GM04504 (cell line): ENCODE measurements around the gene C5orf15.
A peak's percentile ranks its signal among the peaks of the same experiment; 100 is the strongest.
"Not testable (repeated sequence)": the region's sequence is repeated elsewhere in the genome, so short reads cannot be mapped to it uniquely, and the experiment has no call there.

Experiments
- DNase-seq: peaks from one replicate; pipeline ENCODE4 v3.0.0-alpha.2; 2012; ENCODE audit warnings: low read depth

The C5orf15 gene

GRCh38 chr5:133938039-133938821 is 30.2 kb downstream of the C5orf15 start:
- no peak for DNase-seq

DNA sequence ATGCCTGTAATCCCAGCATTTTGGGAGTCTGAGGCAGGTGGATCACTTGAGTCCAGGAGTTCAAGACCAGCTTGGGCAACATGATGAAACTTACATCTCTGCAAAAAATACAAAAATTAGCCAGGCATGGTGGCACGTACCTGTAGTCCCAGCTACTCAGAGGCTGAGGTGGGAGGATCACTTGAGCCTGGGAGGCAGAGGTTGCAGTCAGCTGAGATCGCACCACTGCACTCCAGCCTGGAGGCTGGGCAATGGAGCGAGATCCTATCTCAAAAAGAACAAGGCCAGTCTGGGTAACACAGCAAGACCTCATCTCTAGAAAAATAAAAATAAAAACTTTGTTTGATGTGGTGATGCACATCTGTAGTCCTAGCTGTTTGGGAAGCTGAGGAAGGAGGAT is 30.8 kb downstream of the C5orf15 start:
- DNase-seq: not testable (repeated sequence)

DNA sequence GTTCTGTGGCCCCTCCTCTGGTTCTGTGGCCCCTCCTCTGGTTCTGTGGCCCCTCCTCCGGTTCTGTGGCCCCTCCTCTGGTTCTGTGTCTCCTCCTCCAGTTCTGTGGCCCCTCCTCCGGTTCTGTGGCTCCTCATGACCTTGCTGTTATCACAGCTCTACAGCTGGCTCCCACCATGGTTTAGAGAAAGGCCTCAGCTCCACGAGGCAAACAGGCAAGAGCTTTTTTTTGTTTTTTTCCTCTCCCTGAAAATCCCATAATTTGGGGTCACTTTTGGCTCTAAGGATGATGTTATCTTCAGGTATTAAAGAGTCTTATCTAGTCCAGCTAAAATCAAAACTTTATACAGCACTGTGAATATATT is 31.8 kb downstream of the C5orf15 start:
- DNase-seq: no peak

- DNase-seq: not testable (repeated sequence)
These were observed 32.3 kb downstream of the C5orf15 start for GRCh38 chr5:133935991-133936650.

GRCh38 chr5:133935667-133935940 is 32.8 kb downstream of the C5orf15 start:
- DNase-seq: no peak

DNA sequence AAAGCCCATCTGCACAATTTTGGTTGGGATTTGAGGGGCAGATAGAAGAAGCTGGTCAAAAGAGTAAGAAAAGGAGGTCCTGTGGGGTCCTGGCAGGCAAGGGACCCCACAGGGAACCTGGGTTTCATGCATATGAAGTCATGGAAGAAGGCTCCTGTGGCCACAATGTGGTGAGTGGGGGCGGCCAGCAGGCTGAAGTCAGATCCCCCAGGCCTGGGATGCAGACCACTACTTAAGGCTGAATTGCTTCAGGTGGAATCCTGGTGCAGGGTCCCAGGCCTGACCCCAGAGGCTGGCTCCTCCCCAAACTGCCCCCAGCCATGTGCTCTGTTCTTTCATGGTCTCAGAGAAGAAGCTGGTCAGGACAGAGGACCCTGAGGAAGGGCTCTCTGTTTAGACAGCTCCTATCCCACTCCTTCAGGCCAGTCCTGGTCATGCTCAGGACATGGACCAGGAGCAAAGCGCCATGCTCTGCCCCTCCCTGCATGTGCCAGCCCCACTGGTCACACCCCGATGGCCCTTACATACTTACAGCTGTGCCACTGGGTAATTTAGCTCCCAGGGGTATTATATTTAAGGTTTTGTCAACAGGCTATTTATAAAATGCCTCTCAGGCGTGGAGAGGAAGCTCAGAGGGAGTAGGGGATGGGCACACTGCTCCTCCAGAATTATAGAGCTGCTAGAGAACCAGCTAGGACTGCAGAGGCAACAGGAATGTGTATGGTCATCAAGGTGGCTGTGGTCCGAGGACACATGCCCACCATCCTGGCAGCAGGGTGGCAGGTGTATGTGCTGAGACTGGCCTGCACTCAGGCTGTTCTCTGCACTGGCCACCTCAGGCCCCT is 33.4 kb downstream of the C5orf15 start:
- DNase-seq: no peak

- DNase-seq: no peak
These were observed 34.1 kb downstream of the C5orf15 start for GRCh38 chr5:133934311-133934710.

DNA sequence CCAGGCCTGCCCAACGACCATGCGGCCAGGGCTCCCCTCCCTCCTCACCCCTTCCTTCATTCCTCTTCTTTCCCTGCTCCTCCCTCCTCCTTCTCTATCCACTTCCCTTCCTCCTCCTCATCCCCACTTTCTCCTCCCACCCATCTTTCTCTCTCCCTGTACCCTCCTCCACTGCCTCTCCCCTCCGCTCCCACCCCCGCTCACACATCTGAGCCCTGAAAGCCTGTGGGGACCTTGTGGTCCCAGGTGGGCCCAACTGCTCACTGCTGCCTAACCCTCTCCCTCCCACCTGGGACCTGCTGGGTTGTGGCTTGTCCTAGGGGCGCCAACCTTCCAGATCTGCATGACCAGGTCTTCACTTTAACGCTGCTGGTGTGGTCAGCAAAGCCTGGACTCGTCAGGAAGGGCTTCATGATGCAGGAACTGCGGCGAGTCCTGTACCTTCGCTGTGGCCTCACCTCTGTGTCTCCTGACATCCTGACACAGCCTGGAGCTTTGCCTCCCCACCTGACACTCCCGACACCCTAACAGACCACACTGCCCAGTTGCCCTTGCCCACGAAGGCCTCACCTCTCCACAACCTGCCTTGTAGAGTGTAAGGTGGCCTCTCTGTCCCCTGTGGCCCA is 34.6 kb downstream of the C5orf15 start:
- no peak for DNase-seq

DNA sequence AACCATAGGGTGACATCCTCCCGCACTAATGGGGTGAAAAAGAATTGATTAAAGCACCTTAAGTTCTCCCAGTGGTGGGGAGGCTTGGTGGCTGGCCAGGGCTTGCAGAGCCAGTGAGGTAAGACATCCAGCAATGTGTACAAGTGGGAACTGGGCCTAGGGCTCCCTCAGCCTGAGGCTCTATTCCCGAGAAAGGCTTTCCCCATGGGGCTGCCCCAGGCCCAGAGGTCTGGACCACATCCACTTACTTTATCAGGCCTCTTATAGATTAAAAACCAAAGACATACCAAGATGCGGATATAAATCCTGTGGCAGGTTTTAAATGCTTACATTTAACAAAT is 35.3 kb downstream of the C5orf15 start:
- DNase-seq: no peak

- DNase-seq: no peak
These were observed 35.8 kb downstream of the C5orf15 start for GRCh38 chr5:133932441-133933168.

DNA sequence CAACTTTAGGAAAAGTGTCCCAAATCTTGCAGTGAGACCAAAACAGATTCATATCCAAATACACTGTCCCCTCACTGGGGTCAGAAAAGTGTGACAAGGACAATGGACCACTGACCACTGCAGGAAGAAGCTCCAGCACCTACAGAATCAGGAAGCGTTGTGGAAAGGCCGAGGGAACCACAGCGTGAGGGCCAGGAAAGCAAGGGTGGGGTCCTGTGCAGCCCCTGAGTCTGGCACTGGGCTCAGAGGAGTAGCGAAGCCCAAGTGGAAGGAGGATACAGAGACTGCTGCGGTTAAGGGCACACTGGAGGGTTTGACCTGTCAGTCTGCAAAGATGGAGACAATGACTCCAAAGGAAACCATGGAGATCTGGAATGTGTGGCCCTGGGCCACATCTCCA is 36.9 kb downstream of the C5orf15 start:
- DNase-seq: no peak

- no peak for DNase-seq
These were observed 37.7 kb downstream of the C5orf15 start for GRCh38 chr5:133930813-133931090.

- DNase-seq: peak; percentile 40
These were observed 38.2 kb downstream of the C5orf15 start for GRCh38 chr5:133930061-133930812.

DNA sequence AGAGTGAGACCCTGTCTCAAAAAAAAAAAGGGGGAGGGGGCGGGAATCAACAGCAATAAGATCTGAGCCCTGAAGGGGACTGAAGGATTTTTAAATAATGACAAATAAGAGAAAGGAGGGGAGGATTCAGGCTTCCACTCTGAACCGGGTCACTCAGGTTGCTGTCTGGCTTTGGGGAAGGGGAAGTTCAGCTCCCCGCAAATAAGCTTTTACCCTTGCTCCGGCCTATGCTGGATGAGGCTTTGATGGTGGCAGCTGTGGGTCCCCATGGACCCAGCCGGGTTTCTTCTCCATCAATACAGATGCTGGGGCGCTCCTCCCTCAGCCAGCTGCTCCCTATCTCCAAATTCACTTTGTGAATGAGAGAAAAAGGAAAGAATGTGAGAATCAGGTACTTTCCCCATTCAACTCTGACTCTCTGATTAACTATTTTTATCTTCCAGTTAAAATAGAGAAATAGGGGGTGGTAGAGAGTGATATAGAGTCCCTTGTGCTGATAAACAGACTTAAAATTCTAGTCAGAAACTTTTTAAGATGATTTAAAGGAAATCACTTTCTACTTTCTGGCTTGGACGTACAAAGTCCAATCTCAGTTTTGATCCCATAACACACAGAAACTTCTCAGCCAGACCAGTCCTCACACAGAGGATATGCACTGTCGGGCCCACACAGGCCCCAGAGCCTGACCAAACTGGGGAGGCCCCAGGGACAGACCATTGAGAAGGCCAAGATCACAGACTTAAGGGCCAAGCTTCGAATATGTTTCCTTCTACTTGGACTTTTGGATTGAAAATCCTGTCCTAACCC is 39.6 kb downstream of the C5orf15 start:
- DNase-seq: no peak

GRCh38 chr5:133927300-133928180 is 40.9 kb downstream of the C5orf15 start:
- DNase-seq: no peak

GRCh38 chr5:133926489-133927299 is 41.7 kb downstream of the C5orf15 start:
- no peak for DNase-seq

- DNase-seq: no peak
These were observed 42.4 kb downstream of the C5orf15 start for GRCh38 chr5:133925866-133926488.

DNA sequence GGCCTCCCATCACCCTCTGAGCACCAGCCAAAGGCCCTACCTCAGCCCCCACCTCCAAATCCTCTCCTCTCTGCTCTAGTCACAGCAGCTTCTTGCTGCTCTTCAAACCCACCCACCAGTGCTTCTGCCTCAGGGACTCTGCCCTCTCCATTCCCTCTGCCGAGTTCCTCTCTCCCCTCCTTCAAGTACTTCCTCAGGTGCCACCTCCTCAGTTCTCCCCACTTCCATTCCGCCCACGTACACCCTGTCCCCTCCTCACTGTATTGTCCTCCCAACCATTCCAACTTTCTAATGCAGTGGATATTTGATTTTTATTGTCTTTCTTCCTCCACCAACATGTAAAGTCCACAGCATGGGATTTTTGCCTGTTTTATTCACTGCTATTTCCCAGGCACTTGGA is 43.2 kb downstream of the C5orf15 start:
- no peak for DNase-seq
